NCI-H226 (cell line): ENCODE data around the gene TMEM141.
"Not testable (repeated sequence)": the region's sequence is repeated elsewhere in the genome, so short reads cannot be mapped to it uniquely, and the experiment has no call there.

Experiments used
- DNase-seq: peaks from one replicate; pipeline ENCODE4 v3.0.0-alpha.2; 2015

TMEM141 gene

DNA sequence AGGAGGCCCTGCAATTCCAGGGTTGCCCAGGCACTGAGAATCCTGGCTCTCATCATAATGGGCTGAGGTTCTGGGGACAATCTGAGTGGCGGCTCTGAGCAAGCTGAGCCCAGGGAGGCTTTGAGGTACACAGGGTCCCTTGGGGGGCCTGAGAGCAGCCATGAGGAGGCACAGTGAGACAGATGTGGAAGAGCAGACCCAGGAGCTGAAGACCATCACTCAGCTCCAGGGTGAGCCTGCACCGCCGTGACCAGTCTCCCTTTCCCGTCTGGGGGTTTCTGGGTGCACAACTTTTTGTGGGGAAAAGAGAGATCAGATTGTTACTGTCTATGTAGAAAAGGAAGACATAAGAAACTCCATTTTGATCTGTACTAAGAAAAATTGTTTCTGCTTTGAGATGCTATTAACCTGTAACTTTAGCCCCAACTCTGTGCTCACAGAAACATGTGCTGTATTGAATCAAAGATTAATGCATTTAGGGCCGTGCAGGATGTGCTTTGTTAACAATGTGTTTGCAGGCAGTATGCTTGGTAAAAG lies 5.2 kb downstream of the TMEM141 start, which contains the start of gene CCDC183:
Gene CCDC183, plus strand, starts transcription at position 101 of the 537 bp plus-strand sequence. Its CDS starts 60 bp downstream, at position 161.
- DNase-seq: no peak

DNA sequence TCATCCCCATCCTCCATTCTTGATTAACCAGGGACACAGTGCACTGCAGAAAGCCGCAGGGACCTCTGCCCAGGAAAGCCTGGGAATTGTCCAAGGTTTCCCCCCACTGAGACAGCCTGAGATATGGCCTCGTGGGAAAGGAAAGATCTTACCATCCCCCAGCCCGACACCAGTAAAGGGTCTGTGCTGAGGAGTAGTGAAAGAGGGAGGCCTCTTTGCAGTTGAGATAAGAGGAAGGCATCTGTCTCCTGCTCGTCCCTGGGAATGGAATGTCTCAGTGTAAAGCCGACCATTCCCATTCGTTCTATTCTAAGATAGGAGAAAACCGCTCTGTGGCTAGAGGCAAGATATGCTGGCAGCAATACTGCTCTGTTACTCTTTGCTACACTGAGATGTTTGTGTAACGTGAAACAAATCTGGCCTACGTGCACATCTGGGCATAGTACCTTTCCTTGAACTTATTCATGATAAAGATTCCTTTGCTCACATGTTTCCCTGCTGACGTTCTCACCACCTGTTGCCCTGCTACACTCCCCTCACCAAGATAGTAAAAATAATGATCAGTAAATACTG lies 5.7 kb downstream of the TMEM141 start:
- peak; percentile 90 for DNase-seq

DNA sequence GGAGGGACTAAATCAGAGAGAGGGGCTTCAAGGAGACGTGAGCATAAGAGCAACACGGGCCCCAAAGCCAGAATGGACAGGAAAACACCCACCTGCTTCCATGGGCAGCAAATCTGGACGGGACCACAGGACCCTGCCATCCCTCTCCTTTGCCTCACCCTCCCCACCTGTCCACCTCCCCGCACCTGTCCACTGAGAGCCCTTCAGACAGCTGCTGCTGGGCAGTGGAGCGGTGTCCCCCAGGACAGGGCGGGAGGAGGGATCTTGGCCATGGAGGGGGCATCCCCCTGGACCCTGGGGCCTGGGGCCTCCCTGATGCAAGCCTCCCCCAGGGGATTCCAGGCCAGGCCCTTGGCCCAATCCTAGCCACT lies 7.5 kb downstream of the TMEM141 start:
- no peak for DNase-seq

DNA sequence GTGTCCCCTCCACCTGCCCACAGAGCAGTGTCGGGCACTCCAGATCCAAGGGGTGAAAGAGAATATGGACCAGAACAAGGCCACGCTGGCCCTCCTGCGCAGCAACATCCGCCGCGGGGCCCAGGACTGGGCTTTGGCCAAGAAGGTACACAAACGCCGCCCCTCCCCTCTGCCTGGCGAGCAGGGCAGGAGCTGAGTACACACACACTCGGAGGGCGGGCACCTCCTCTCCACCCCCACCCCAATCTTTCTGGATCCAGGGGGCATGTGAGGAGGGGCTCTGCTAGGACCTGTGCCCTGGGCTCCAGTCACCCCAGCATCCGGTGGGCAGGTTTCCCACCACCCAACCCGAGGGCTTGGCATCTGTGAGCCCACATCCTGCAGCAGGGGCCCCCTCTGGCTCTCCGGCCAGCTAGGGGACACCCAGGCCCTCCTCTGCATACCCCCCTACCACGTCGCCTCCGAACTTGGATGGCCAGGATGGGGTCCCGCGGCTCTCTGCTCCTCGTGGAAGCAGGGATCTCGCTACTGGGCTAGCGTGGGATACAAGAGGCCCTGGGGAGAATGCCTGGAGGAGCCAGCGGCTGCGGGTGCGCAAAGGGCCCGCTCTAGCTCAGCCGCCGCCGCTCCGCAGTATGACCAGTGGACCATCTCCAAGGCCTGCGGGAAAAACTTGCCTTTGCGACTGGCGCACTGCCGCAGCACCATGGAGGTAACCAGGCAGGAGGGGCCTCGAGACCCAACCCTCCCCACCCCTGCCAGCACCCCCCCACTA lies 8.1 kb downstream of the TMEM141 start:
- DNase-seq: no peak

DNA sequence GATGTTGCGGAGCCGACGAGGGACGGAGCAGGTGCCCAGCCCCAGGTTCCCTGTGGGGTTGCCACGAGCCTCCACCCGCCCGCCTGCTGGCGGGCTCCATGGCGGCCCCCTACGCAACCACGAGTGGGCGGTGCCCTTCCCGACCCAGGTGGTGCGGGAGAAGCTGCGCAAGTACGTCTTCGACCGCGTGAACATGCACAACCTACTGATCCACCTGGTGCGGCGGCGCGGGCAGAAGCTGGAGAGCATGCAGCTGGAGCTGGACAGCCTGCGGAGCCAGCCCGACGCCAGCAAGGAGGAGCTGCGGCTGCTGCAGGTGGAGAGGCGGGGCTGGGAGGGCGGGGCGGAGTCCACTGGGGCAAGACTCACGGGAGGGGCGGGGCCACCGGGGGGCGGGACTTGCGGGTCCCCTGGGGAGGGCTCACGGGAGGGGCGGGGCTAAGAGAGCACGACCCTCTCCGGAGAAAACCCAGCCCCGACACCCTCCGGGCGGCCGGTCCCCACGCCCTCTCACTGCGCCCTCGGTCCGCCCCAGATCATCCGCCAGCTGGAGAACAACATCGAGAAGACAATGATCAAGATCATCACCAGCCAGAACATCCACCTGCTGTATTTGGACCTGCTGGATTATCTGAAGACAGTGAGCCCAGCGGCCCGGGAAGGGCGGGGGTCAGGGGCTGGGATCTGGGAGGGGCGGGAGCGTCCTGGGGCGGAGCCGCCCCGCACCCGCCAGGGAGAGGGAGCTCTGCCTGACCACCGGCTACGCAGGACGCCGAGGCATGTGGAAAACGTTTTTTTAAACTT lies 8.9 kb downstream of the TMEM141 start:
- peak; percentile 73 for DNase-seq

DNA sequence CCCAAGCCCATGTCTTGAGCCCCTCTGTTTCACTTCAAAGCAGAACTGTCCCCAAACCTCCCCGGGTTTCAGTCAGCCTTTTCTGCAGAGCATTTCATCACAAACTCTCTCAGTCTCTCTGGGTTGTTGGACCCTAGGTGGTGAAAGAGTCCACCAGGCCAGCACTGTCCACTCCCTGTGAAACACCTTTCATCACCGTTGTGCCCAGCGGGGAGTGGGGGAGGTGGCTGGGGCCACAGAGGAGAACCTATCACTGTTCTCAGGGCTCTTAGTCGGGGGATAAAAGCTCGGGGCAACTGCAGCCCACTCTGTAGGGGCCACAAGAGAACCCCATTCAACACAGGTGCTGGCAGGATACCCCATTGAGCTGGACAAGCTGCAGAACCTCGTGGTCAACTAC lies 11.2 kb downstream of the TMEM141 start:
- no peak for DNase-seq

DNA sequence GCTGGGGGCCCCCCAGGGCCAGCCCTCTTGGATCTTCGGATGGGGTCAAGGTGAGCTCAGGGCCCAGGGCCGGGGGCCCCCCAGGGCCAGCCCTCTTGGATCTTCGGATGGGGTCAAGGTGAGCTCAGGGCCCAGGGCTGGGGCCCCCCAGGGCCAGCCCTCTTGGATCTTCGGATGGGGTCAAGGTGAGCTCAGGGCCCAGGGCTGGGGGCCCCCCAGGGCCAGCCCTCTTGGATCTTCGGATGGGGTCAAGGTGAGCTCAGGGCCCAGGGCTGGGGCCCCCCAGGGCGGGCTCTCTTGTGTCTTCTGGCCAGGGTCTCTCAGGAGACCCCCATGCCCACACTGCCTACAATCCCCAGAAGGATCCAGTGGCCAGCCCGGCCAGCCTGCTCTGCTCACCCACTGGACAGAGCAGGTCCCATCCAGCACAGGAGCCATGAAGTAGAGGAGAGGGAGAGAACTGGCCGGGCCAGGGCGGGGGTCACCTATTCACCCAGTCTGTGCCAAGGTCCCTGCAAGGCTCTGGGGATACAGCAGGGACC lies 11.9 kb downstream of the TMEM141 start:
- not testable (repeated sequence) for DNase-seq

DNA sequence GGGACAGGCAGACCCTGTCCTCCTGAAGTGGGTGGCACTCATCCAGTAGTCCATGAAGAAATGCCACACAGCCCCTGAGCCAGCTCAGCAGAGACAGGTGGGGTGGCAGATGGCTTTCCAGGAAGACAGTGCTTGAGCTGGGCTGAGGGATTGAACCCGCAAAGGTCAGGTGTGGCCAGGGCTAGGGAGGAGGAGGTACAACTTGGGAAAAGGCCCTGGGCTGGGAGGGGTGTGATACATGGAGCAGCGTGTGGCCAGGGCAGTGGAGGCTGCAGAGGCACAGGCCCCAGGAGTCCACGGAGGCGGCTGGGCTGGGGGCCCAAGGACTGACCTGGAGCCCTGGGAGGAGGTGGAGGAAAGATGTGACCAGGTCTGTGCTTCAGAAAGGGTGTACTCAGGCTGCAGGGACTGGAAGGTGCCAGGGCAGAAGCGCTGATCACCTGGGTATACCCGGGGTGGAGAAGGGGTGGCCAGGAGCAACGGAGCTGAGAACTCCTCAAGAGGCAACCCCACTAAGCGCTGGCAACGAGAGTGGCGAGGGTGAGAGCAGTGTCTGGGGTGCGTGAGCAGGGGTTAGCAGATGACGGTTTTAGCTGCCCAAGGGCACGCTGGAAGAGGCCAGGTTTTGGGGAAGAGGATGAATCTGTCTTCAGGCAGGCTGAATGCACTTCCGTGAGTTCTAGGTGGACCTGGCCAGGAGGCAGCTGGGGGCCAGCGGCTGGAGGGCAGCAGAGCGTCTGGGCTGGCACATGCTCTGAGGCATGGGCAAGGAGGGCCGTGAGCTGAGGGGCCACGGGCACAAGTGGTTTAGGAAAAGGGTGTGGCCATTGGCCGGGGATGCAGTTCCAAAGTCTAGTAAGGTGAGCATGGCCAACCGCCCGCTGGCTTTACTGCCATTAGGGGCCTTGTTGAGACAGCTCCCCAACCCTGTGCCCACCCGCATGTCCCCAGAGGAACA lies 12.7 kb downstream of the TMEM141 start:
- DNase-seq: no peak

DNA sequence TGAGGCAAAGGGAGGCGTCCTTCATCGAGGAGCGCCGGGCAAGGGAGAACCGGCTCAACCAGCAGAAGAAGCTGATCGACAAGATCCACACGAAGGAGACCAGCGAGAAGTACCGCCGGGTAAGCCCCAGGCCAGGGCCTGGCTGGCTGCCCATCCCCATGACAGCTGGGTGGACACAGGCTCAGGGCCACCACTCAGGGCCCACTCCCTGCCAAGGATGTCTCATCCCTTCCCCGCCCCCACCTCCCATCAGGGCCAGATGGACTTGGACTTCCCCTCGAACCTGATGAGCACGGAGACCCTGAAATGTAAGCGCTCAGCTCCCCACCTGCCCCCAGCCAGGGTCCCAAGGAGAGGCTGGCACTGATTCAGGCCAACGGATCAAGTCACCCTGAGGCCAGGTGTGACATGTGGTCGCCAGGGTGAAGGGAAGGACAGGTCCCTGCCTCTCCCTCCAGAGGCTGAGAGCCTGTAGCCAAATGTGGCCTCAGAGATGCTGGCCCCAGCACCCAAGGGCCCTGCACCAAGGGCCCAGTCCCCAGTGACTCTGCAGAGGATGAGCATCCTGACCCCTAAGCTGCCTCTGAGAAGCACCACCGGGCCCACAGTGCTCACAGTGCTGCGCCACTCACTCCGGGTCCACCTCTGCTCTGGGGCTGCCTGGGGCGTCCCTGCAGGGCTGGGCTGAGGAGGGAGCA lies 13.5 kb downstream of the TMEM141 start:
- DNase-seq: no peak

DNA sequence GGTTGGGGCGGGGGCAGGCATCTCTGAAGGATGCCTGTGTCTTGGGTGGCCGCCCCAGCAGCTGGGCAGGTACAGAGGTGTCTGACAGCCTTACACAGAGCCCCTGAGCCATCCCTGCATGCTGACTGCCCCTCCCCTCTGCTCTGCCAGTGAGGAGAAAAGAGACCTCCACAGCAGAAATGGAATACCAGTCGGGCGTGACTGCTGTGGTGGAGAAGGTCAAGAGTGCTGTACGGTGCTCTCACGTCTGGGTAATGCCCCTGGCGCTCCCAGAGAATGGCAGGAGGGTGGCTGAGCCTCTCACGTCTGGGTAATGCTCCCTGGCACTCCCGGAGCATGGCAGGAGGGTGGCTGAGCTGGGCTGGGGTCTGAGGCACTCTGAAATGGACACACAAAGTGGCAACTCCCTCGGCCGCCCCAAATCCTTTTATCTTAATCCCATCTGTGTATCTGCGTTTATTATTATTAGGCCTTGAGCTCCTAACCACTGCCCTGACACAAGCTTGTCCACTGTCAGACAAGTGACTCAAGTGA lies 14.1 kb downstream of the TMEM141 start:
- no peak for DNase-seq

DNA sequence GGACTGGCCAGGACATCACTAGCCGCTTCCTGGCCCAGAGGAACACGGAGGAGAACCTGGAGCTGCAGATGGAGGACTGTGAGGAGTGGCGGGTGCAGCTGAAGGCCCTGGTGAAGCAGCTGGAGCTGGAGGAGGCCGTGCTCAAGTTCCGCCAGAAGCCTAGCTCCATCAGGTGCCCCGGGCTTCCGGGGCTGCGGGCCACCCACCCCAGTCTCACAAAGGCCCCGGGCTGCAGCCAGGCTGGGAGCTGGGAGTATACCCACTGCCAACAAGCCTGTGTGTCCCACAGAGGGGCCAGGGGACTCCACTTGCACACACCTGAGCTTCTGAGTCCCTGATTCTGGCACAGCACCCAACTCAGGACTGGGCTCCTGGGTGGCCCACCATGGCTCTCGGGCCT lies 14.9 kb downstream of the TMEM141 start:
- no peak for DNase-seq

DNA sequence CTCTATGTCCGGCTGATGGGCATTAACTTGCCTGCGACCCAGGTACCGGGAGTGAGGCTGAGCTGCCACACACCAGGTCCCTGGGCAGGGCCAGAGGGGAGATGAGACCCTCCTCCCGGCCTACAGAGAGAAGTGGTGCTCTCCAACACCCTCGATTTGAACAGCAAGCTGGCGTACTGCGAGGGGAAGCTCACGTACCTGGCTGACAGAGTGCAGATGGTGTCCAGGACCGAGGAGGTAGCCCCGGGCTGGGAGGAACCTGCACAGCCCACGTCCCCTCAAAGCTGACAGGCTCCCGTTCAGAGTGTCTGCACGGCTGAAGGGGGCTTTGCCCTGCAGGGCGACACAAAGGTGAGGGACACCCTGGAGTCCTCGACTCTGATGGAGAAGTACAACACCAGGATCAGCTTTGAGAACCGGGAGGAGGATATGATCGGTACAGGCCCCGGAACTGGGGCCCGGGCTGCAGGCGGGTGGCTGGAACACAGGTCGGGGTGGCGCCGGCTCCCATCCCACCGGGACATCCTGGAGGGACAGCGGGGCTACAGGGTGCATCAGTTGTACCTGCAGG lies 15.6 kb downstream of the TMEM141 start:
- no peak for DNase-seq

DNA sequence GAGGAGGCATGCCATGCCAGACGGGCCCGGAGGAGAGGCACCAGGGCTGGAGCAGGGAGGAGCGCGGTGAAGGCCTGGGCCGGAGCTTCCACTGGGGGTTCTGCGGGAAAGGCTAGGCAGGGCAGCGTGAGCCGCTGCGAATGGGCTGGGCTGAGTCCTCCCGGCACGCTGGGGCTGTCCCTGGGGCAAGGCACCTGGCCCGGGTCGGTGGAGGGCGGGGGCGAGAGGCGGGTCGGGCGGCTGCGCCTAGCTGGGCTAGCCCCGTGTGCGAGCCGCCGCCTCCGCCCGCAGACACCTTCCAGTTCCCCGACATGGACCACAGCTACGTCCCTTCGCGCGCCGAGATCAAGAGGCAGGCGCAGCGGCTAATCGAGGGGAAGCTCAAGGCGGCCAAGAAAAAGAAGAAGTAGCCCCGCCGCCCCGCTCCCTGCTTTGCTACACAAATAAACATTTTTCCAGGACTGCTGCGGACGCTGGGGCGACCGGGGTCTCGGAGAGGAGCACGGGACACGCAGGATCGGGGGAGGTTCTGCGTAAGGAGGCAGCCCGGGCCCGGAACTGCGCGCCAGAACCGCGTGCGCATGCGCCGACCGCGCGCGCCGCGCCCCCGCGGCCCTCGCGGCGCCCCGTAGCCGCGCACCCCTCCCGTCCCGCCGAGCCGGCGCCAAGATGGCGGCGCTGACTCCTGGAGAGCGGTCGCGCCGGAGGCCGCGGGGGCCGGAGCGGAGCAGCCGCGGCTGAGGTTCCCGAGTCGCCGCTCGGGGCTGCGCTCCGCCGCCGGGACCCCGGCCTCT lies 16.3 kb downstream of the TMEM141 start, which contains the start of gene RABL6:
Gene RABL6, plus strand, starts transcription at position 668 of the 794 bp plus-strand sequence. CDS start 249 bp downstream, outside the sequence.
- DNase-seq: peak; percentile 70

DNA sequence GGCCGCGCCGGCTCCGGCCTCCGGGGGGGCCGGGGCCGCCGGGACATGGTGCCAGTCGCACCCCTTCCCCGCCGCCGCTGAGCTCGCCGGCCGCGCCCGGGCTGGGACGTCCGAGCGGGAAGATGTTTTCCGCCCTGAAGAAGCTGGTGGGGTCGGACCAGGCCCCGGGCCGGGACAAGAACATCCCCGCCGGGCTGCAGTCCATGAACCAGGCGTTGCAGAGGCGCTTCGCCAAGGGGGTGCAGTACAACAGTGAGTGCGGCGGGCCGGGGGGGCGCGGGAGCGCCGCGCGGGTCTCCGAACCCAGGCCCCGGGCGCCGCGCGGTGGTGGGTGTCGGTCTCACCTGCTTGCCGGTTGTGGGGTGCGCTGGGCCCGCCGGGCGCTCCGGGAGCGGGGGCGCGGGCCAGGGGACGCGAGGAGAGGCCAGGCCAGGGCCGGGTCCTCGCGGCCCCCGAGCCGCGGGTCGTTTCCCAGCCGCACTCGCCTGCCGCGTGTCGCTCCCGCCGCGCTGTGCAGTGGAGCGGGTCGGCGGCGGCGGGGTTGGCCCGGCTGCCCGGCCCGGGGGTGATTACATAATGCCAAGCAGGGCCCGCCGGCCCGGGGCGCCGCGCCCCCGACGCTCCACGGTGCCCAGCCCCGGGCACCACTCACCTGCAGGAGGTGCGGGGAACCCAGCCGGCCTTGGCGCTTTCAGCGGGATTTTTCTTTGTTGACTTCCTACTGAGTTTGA lies 17.1 kb downstream of the TMEM141 start:
- DNase-seq: no peak

DNA sequence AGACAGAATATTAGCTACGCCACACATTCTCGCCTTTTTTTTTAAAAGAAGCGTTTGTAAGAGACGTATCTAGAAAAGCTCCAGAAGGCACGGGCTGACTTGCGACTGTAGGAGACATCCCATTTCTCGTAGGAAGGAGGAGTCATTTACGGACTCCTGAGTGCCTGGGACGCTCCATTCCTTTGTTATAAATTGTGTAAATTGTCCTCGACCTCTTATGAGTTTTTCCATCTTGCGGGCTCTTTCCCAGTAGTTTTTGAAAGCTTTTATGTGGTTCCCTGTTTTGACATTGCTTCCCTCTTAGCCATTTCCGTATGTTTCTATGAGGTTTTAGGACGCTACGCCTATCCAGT lies 17.6 kb downstream of the TMEM141 start:
- no peak for DNase-seq

DNA sequence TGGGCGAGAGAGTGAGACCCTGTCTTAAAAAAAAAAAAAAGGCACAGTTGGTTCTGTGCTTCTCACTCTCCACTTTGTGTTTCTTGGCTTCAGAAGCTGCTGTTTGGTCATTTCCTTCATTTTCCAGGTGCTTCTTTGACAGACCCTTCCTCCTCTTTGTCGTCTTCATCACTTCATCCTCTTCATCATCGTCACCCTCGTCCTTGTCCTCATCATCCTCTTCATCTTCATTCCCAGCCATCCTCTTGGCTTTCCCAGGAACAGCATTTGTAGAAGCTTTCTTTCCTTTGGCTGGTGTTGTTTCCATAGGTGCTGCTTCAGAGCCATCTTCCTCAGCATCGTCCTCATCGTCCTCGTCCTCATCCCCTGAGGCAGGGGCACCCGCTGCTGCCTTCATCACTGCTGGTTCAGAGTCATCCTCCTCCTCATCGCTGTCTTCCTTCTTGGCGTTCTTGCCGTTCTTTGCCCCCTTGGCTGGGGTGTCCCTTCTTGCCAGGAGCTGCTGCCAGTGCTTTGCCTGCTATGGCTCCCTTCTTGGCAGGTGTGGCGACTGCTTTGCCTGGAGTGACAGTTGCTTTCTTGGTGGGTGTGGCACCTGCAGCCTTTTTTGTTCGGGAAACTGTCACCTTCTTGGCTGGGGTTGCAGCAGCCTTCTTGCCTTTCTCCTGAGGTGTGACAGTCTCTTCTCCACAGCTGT lies 23.7 kb downstream of the TMEM141 start:
- no peak for DNase-seq

DNA sequence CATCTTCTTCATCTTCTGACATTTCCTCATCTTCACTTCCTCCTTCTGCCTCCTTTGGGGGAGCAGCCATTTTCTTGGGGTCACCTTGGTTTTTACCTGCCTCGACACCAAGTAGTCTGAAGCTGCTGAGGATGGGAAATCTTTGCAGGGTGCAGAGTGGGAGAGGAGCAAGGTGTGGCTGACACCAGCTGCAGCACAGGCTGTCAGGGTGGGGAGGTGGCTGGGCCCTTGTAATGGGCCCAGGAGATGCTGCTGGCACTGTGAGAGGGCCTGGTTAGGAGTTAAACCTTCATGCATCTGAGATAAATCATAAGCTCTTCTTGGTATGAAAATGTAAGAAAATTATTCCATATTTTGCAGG lies 24.3 kb downstream of the TMEM141 start:
- DNase-seq: no peak

DNA sequence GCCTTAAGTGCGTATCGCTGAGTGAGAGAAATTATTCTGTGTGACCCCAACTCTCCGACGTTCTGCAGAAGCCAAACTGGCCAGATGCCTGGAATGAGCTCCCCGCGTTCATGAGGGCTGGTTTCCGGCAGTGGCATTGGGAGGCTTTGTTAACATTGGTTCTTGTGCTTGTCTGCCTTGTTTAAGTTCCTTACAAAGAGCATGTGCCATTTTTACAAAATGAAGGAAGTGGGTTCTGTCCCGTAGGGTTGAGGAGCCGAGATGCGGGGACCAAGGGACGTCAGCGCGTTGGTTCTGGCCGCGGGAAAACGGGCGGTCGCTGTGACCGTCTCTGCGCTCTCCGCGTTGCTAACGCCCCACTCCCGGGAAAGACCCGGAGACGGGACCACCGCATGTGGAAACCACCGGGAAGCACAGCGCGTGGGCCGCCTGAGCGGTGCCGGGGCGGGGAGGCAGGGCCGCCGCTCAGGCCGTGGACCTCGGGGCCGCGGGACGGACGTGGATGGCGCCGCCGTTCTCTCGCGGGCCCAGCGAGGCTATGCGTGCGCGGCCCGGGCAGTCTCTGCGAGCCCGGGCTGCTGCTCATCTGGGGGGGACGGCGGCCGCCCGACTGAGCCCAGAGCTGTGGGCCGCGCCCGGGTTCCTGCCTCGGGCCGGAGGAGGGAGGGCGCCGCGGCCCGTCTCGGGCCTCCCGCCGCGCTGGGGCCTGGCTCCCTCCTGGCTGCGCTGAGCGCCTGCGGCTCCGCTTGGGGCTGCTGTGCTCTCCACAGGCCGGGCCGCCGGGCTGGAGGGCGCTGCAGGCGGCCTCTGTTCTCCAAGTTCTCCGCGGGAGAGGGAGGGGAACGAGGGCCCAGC lies 30.1 kb downstream of the TMEM141 start:
- no peak for DNase-seq
